IMR-90 (cell line): ENCODE results near the gene NMRK1. TPM values are rescaled to one million over a fixed set of nuclear protein-coding genes. Genes with fewer than 3 reads are reported as not detected.

Experiments
- ATAC-seq: fragments of 200-7000 bp; cut with Tn5 transposase; 2 replicates; pipeline ENCODE4 v1.9.1; 2020; ENCODE audit warnings: low read depth, mild to moderate bottlenecking, moderate library complexity
- BruUV-seq: library from RNA; stranded (reverse); fragments of 400-500 nt; replicated peaks from 2 replicates; lab custom pipeline; 2021; lab: Mats Ljungman, UMichigan
- CTCF ChIA-PET: fragments of 300-600 bp; formaldehyde crosslinking; extraction: SDS; loops from one replicate; lab custom pipeline; 2021; ENCODE audit warnings: antibody characterized with exemption; lab: Yijun Ruan, JAX
- POLR2A ChIA-PET: fragments of 300-600 bp; sonication (Branson Sonifier 250); formaldehyde crosslinking; loops from one replicate; lab custom pipeline; 2022; ENCODE audit warnings: antibody characterized with exemption; ENCODE audit not compliant: unreplicated experiment; lab: Charles Lee
- DNase-seq: peaks from one replicate; pipeline ENCODE4 v3.0.0; 2013
- H2AFZ ChIP-seq: replicated peaks from 2 replicates; pipeline ENCODE3; 2013; ENCODE audit warnings: low read length, mild to moderate bottlenecking; ENCODE audit not compliant: poor library complexity
- H2AK5ac ChIP-seq: 2 replicates; pipeline ENCODE4 v1.6.1; 2013; ENCODE audit warnings: low read depth, low read length, inconsistent platforms
- H2AK9ac ChIP-seq: replicated peaks from 2 replicates; pipeline ENCODE3; 2013; ENCODE audit warnings: mild to moderate bottlenecking, low read depth, low read length, moderate library complexity; ENCODE audit not compliant: poor library complexity
- H2BK120ac ChIP-seq: 2 replicates; pipeline ENCODE4 v1.6.1; 2013; ENCODE audit warnings: low read depth, low read length, inconsistent platforms
- H2BK15ac ChIP-seq: 3 replicates; pipeline ENCODE4 v1.6.1; 2013; ENCODE audit warnings: low read depth, low read length, inconsistent platforms
- H2BK20ac ChIP-seq: 2 replicates; pipeline ENCODE4 v1.6.1; 2013; ENCODE audit warnings: low read depth, mild to moderate bottlenecking, inconsistent platforms, low read length, moderate library complexity
- H2BK5ac ChIP-seq: 2 replicates; pipeline ENCODE4 v1.6.1; 2013; ENCODE audit warnings: mild to moderate bottlenecking, low read depth, low read length, inconsistent platforms; ENCODE audit not compliant: poor library complexity, severe bottlenecking
- H3K14ac ChIP-seq: replicated peaks from 2 replicates; pipeline ENCODE4 v1.6.1; 2013; ENCODE audit warnings: low read depth, low read length, inconsistent platforms
- H3K18ac ChIP-seq: 2 replicates; pipeline ENCODE4 v1.6.1; 2013; ENCODE audit warnings: low read depth, low read length, control low read depth
- H3K23ac ChIP-seq: 2 replicates; pipeline ENCODE4 v1.6.1; 2013; ENCODE audit warnings: low read depth, low read length, inconsistent platforms
- H3K27ac ChIP-seq: 2 replicates; pipeline ENCODE4 v1.5.1; 2013; ENCODE audit warnings: mild to moderate bottlenecking, control low read depth, low read length; ENCODE audit not compliant: insufficient read depth
- H3K27me3 ChIP-seq: 2 replicates; pipeline ENCODE4 v1.6.1; 2013; ENCODE audit warnings: low read length; ENCODE audit not compliant: control insufficient read depth, insufficient read depth
- H3K36me3 ChIP-seq: 2 replicates; pipeline ENCODE4 v1.6.1; 2013; ENCODE audit warnings: low read length, mixed read lengths; ENCODE audit not compliant: control insufficient read depth, insufficient read depth
- H3K4ac ChIP-seq: 2 replicates; pipeline ENCODE4 v1.6.1; 2013; ENCODE audit warnings: low read depth, low read length, inconsistent platforms
- H3K4me1 ChIP-seq: 2 replicates; pipeline ENCODE4 v1.6.1; 2013; ENCODE audit warnings: low read length, mixed read lengths; ENCODE audit not compliant: control insufficient read depth, insufficient read depth
- H3K4me2 ChIP-seq: 2 replicates; pipeline ENCODE4 v1.6.1; 2013; ENCODE audit warnings: low read depth, mild to moderate bottlenecking, control low read depth, low read length, moderate library complexity
- H3K4me3 ChIP-seq: 2 replicates; pipeline ENCODE4 v1.5.1; 2013; ENCODE audit warnings: low read depth, mild to moderate bottlenecking, control low read depth, low read length, moderate library complexity; ENCODE audit not compliant: insufficient read depth
- H3K56ac ChIP-seq: 2 replicates; pipeline ENCODE4 v1.6.1; 2013; ENCODE audit warnings: low read length, inconsistent platforms; ENCODE audit not compliant: insufficient read depth; ENCODE audit errors: extremely low read depth
- H3K79me1 ChIP-seq, 2 experiments: 2 replicates each; pipeline ENCODE4 v1.6.1; 2013; ENCODE audit warnings: low read length in 2 of 2, inconsistent platforms in 1 of 2, low read depth in 1 of 2
- H3K9ac ChIP-seq: 2 replicates; pipeline ENCODE4 v1.6.1; 2013; ENCODE audit warnings: low read depth, low read length, control low read depth
- H3K9me1 ChIP-seq: 2 replicates; pipeline ENCODE4 v1.6.1; 2013; ENCODE audit warnings: low read length, inconsistent platforms; ENCODE audit not compliant: insufficient read depth
- H3K9me3 ChIP-seq: 2 replicates; pipeline ENCODE4 v1.6.1; 2013; ENCODE audit warnings: low read length; ENCODE audit not compliant: control insufficient read depth, insufficient read depth
- H4K20me1 ChIP-seq: 2 replicates; pipeline ENCODE4 v1.6.1; 2013; ENCODE audit warnings: low read length, inconsistent platforms; ENCODE audit not compliant: insufficient read depth
- H4K5ac ChIP-seq: 2 replicates; pipeline ENCODE4 v1.6.1; 2013; ENCODE audit warnings: mild to moderate bottlenecking, low read depth, low read length, control low read depth
- H4K8ac ChIP-seq, 2 experiments: 2 replicates each; pipeline ENCODE4 v1.6.1; 2013; ENCODE audit warnings: low read depth in 2 of 2, low read length in 2 of 2, control low read depth in 1 of 2, inconsistent platforms in 1 of 2
- H4K91ac ChIP-seq: 2 replicates; pipeline ENCODE4 v1.6.1; 2013; ENCODE audit warnings: low read depth, low read length, inconsistent platforms; ENCODE audit not compliant: insufficient read depth
- BHLHE40 ChIP-seq: fragments of 150-350 bp; IDR thresholded peaks from 2 replicates; pipeline ENCODE4 v1.6.1; 2016; ENCODE audit warnings: mild to moderate bottlenecking, low read depth, low read length
- FOS ChIP-seq: fragments of 150-350 bp; IDR thresholded peaks from 2 replicates; pipeline ENCODE4 v1.6.1; 2016; ENCODE audit warnings: low read depth, low read length
- MAZ ChIP-seq: IDR thresholded peaks from 2 replicates; pipeline ENCODE4 v1.6.1; 2012; ENCODE audit warnings: low read depth, mild to moderate bottlenecking, low read length, improper control_type of control experiment, moderate library complexity, borderline replicate concordance
- RAD21 ChIP-seq: IDR thresholded peaks from 2 replicates; pipeline ENCODE4 v1.6.1; 2012; ENCODE audit warnings: low read length, improper control_type of control experiment
- SMC3 ChIP-seq: fragments of 150-350 bp; IDR thresholded peaks from 2 replicates; pipeline ENCODE4 v1.6.1; 2016; ENCODE audit warnings: low read depth, mild to moderate bottlenecking, antibody characterized with exemption, low read length, moderate library complexity
- WGBS, 2 experiments: methylation state at CpG; one replicate each; pipeline versions ENCODE4 v1.1.5 to v1.1.7; 2013; ENCODE audit warnings: missing lambda C conversion rate in 2 of 2; ENCODE audit not compliant: insufficient read length in 1 of 2; ENCODE audit errors: extremely low coverage in 2 of 2; 5-methylcytosine and 5-hydroxymethylcytosine counted together
- dilution Hi-C: fragments of 300-500 bp; cut with HindIII; formaldehyde crosslinking; loops from one replicate; pipeline ENCODE4 v1.14.3; 2018; ENCODE audit warnings: low sequenced_read_pairs; ENCODE audit not compliant: unreplicated experiment
- in situ Hi-C: fragments of 300-500 bp; cut with MboI; formaldehyde crosslinking; loops from 3 replicates; pipeline ENCODE4 v1.14.3; 2019; ENCODE audit warnings: low sequenced_read_pairs, inconsistent platforms, mixed read lengths
- intact Hi-C: fragments of 100-400 bp; cut with micrococcal nuclease; formaldehyde crosslinking; loops from 2 replicates; pipeline ENCODE4 v1.10.0; 2022
- polyA plus RNA-seq, 3 experiments: library from polyadenylated mRNA; depleted of rRNA; stranded (reverse); fragments of >200 nt; gene quantifications; 2 replicates each; pipeline ENCODE4 v1.2.3, GENCODE V29; 2012; ENCODE audit warnings: low replicate concordance in 1 of 3
- total RNA-seq: library from RNA; depleted of rRNA; stranded (reverse); fragments of >200 nt; gene quantifications from 2 replicates; pipeline ENCODE4 v1.2.3, GENCODE V29; 2012
- TF ChIP-seq, protein P1 (sequence below): conservative IDR thresholded peaks from 2 replicates; pipeline ENCODE4 v1.5.1; 2012; ENCODE audit warnings: mild to moderate bottlenecking, low read depth, low read length, improper control_type of control experiment

The NMRK1 gene
- total and polyA plus RNA-seq, 2 of the 4 experiments (the other 2 are of a cell fraction) = 5.7 to 5.9 TPM

DNA sequence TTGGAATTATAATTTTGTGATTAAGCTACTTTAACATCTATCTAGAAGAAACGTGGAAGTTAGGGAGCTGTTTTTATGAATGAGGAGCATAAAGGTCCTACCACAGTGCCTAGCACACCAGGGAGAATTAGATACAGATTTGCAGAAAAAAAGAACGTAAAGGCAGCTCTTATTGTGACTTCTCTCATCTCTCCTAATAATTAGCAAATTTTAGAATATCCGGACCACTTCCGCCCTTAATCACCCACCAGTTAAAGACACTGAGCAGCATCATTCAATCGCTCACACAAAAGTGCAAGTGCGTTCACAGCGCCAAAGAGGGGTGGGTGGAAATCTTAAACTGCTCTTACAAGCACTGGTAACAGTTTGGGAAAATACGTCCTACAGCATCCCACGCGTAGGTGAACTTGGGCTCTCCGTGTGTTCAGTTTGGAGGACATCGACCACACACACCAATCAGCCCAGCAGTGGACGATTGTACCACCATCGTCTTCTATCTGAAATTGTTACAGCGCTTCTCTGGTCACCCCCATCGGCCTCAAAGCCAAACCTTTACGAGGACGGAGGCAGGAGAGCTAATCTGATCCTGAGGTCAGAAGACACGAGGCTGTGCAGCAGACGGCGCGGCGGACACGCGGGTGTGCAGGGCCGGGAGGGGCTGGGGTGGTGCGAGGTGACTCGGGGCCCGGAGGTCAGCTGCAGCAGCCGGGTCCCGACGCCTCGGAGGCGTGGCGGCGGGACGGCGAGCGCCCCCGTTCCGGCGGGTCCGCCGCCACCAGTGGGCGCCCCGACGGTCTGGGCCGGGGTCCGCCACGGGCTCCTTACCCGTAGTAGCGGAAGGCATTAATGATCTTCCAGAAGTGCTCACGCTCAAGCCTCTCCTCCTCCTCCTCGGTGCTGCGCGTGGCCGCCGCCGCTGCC, 60.5 kb downstream of the NMRK1 start:
- intact Hi-C loops (loop anchor here (1.0 to 2.0 kb wide), 2 partner anchors 49 to 74 kb away; no protein-coding TSS in a partner anchor), dilution Hi-C loops (no loop called here), in situ Hi-C loops (no loop called here)
- Histone ChIP-seq H3K9ac (peak overlapping the region; percentile 91), H2BK5ac (peak overlapping the region; percentile 85), H3K36me3 (no peaks in the 10 kb centered on the region), H2AK9ac (peak overlapping the region; percentile 33), H2AK5ac (0 out of 2 replicates have a peak overlapping the region, but pooled peaks have one; percentile 20), H4K5ac (peak overlapping the region; percentile 62; the same call in 1 of the 2 replicates), H3K56ac (peak overlapping the region; percentile 80), H3K4me3 (peak overlapping the region; percentile 58), H3K27me3 (no peaks in the 10 kb centered on the region), H2BK15ac (peak overlapping the region; percentile 21; the same call in 2 of the 3 replicates), H4K8ac (peak overlapping the region; percentile 37 to 44), H3K9me3 (no peaks in the 10 kb centered on the region), H2AFZ (peak overlapping the region; percentile 96), H3K9me1 (no peaks in the 10 kb centered on the region), H3K18ac (peak overlapping the region; percentile 55; the same call in 1 of the 2 replicates), H3K4ac (peak overlapping the region; percentile 61), H3K27ac (peak overlapping the region; percentile 72), H3K23ac (peak overlapping the region; percentile 47), H3K4me1 (no peaks in the 10 kb centered on the region; the same call in 1 of the 2 replicates), H2BK120ac (peak overlapping the region; percentile 53), H3K4me2 (peak overlapping the region; percentile 97), H3K14ac (peak overlapping the region; percentile 41), H4K20me1 (no peaks in the 10 kb centered on the region), H2BK20ac (no peak overlapping the region), H4K91ac (peak overlapping the region; percentile 54), H3K79me1 (peaks cover 3 to 22% of the 10 kb centered on the region in 2 experiments)
- BruUV-seq = no TSS peak
- peak; percentile 45 for DNase-seq
- CTCF ChIA-PET = interaction anchor here (0.7 to 1.4 kb wide), 4 partner anchors 12 to 21 kb away, joined by 3 read pairs; no protein-coding TSS in a partner anchor
- ATAC-seq = peak; percentile 54
- TF ChIP-seq, protein P1, sequence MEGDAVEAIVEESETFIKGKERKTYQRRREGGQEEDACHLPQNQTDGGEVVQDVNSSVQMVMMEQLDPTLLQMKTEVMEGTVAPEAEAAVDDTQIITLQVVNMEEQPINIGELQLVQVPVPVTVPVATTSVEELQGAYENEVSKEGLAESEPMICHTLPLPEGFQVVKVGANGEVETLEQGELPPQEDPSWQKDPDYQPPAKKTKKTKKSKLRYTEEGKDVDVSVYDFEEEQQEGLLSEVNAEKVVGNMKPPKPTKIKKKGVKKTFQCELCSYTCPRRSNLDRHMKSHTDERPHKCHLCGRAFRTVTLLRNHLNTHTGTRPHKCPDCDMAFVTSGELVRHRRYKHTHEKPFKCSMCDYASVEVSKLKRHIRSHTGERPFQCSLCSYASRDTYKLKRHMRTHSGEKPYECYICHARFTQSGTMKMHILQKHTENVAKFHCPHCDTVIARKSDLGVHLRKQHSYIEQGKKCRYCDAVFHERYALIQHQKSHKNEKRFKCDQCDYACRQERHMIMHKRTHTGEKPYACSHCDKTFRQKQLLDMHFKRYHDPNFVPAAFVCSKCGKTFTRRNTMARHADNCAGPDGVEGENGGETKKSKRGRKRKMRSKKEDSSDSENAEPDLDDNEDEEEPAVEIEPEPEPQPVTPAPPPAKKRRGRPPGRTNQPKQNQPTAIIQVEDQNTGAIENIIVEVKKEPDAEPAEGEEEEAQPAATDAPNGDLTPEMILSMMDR = peak; percentile 33
- TF ChIP-seq BHLHE40 = no peak
- TF ChIP-seq FOS = no peak
- TF ChIP-seq SMC3 = no peak
- no peak for TF ChIP-seq RAD21
- TF ChIP-seq MAZ = no peak
- 1% methylated on average over 18 of the region's 59 CpGs; no CpG with 5 or more reads in 1 of the 2 experiments for WGBS, 2 experiments
- POLR2A ChIA-PET = no interaction called here
